ENCODE data around the gene GLRA1.
"Not testable (repeated sequence)": the region's sequence is repeated elsewhere in the genome, so short reads cannot be mapped to it uniquely, and the experiment has no call there.

The GLRA1 gene

DNA sequence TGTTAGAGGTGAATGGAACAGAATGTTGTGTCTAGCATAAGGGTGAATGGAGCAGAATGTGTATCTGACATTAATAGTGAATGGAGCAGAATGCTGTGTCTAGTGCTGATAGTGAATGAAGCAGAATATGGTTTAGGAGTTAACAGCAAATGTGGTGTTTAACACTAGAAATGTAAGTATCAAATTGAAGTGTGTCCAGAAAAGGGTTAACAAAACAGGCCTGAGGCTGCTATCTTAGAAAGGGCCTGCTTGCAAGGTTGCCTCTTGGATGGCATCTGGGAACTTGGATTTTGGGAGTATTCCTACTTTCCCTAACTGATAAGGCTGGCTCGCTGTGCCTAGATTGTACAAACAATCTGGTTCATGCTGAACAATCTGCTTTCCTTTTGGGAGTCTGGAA lies 76.8 kb downstream of the GLRA1 start:
- CTCF ChIA-PET: no interaction called here
- TF ChIP-seq SUZ12 (IDR thresholded peaks at IDR 0.05) (no peak), ELF4 (IDR thresholded peaks at IDR 0.05) (no peak), BHLHE40 (IDR thresholded peaks at IDR 0.05; ENCODE audit: borderline replicate concordance) (no peak), FOXA1 (IDR thresholded peaks at IDR 0.05) (no peak), LEF1 (IDR thresholded peaks at IDR 0.05; ENCODE audit: borderline replicate concordance) (no peak), FOXK2 (IDR thresholded peaks at IDR 0.05) (no peak), CTBP1 (IDR thresholded peaks at IDR 0.05; ENCODE audit: borderline replicate concordance) (no peak), SP1 (IDR thresholded peaks at IDR 0.05) (no peak), HDGF (IDR thresholded peaks at IDR 0.05; ENCODE audit: borderline replicate concordance) (no peak)
- DNase-seq (ENCODE audit: extremely low spot score): no peak
- POLR2A ChIA-PET: no interaction called here

DNA sequence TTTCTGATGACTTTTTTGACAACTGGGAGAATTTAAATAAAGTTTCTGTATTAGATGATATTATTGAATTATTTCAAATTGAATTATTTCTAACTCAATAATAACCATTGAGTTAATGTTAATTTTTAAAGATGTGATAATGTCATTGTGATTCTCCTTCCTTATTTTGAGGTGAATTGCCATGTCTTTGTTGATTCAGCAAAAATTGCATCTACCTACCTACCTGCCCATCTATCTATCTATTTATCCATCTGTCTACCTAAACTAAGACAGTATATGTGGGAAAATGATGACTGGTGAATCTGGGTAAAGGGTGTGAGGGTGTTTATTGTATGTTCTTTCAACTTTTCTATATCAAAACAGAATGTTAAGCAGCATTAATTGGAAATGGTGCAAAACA lies 77.9 kb downstream of the GLRA1 start:
- POLR2A ChIA-PET: no interaction called here
- no peak for TF ChIP-seq BHLHE40 (IDR thresholded peaks at IDR 0.05; ENCODE audit: borderline replicate concordance)
- TF ChIP-seq CTBP1 (IDR thresholded peaks at IDR 0.05; ENCODE audit: borderline replicate concordance): no peak
- TF ChIP-seq SUZ12 (IDR thresholded peaks at IDR 0.05): no peak
- TF ChIP-seq ARNT (IDR thresholded peaks at IDR 0.05): no peak
- no peak for TF ChIP-seq FOXM1 (IDR thresholded peaks at IDR 0.05; ENCODE audit: borderline replicate concordance)
- no peak for TF ChIP-seq LEF1 (IDR thresholded peaks at IDR 0.05; ENCODE audit: borderline replicate concordance)
- TF ChIP-seq FOXA1 (IDR thresholded peaks at IDR 0.05): no peak
- TF ChIP-seq HDGF (IDR thresholded peaks at IDR 0.05; ENCODE audit: borderline replicate concordance): no peak
- TF ChIP-seq SP1 (IDR thresholded peaks at IDR 0.05): no peak
- TF ChIP-seq FOXK2 (IDR thresholded peaks at IDR 0.05): no peak
- no peak for TF ChIP-seq ELF4 (IDR thresholded peaks at IDR 0.05)
- no peak for DNase-seq (ENCODE audit: extremely low spot score)
- CTCF ChIA-PET: no interaction called here

DNA sequence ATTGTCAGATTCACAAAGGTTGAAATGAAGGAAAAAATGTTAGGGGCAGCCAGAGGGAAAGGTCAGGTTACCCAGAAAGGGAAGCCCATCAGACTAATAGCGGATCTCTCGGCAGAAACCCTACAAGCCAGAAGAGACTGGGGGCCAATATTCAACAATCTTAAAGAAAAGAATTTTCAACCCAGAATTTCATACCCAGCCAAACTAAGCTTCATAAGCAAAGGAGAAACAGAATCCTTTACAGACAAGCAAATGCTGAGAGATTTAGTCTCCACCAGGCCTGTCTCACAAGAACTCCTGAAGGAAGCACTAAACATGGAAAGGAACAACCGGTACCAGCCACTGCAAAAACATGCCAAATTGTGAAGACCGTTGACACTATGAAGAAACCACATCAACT lies 91.8 kb downstream of the GLRA1 start:
- DNase-seq (ENCODE audit: extremely low spot score); CTCF ChIA-PET; POLR2A ChIA-PET: not testable (repeated sequence)

DNA sequence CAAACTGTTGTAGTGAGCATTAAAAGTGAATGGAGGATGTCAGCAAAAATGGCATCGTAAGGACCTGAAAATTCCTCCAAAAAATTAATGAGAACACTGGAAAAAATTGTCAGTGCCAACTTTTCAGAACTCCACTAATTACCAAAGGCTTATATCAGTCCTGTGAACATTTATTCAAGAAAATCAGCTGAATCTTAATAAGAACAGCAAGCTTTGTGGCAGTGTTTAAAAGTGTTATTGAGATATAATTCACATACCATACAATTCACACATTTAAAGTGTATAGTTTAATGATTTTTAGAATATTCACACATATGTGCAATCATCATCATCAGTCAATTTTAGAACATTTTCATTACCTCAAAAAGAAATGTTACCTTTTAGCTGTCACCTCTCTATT lies 95.3 kb downstream of the GLRA1 start:
- POLR2A ChIA-PET: no interaction called here
- no peak for DNase-seq (ENCODE audit: extremely low spot score)
- CTCF ChIA-PET: interaction anchor here (1.2 kb wide), 1 partner anchor 677 kb away, joined by 3 read pairs; no protein-coding TSS in a partner anchor
- TF ChIP-seq ARNT (IDR thresholded peaks at IDR 0.05) (no peak), FOXM1 (IDR thresholded peaks at IDR 0.05; ENCODE audit: borderline replicate concordance) (no peak), FOXA1 (IDR thresholded peaks at IDR 0.05) (no peak), SUZ12 (IDR thresholded peaks at IDR 0.05) (no peak), TARDBP (IDR thresholded peaks at IDR 0.05) (no peak), BHLHE40 (IDR thresholded peaks at IDR 0.05; ENCODE audit: borderline replicate concordance) (no peak), NFRKB (IDR thresholded peaks at IDR 0.05) (no peak), CTBP1 (IDR thresholded peaks at IDR 0.05; ENCODE audit: borderline replicate concordance) (no peak), FOXK2 (IDR thresholded peaks at IDR 0.05) (no peak), LEF1 (IDR thresholded peaks at IDR 0.05; ENCODE audit: borderline replicate concordance) (no peak), SP1 (IDR thresholded peaks at IDR 0.05) (no peak), HDGF (IDR thresholded peaks at IDR 0.05; ENCODE audit: borderline replicate concordance) (no peak), L3MBTL2 (conservative IDR thresholded peaks at IDR 0.05) (no peak), ZNF384 (IDR thresholded peaks at IDR 0.05) (no peak)

DNA sequence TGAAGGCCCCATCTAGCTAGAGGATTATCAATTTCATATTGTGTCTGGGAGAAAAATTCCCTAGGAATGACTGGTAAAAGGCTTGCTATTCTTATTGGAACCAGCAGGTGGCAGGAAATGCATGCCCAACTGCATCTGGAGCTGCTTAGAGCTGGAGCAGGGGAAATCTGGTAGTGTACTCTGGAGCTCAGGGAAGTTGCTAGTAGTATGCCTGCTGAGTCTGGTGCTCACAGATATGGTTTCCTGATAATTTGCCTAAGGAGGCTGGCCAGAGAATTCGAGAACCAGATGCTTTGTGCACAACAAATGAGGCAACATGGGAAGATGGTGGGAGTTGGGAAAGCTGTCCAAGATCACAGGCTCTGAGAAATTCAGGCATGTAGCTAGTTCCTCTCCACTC lies 99.2 kb downstream of the GLRA1 start:
- DNase-seq (ENCODE audit: extremely low spot score): peak; percentile 71
- TF ChIP-seq FOXM1 (IDR thresholded peaks at IDR 0.05; ENCODE audit: borderline replicate concordance) (no peak), ARNT (IDR thresholded peaks at IDR 0.05) (no peak), L3MBTL2 (conservative IDR thresholded peaks at IDR 0.05) (no peak), ZNF384 (IDR thresholded peaks at IDR 0.05) (no peak), NFRKB (IDR thresholded peaks at IDR 0.05) (no peak), TARDBP (IDR thresholded peaks at IDR 0.05) (no peak), HDGF (IDR thresholded peaks at IDR 0.05; ENCODE audit: borderline replicate concordance) (no peak), FOXA1 (IDR thresholded peaks at IDR 0.05) (no peak), SP1 (IDR thresholded peaks at IDR 0.05) (no peak), BHLHE40 (IDR thresholded peaks at IDR 0.05; ENCODE audit: borderline replicate concordance) (no peak)
- TF ChIP-seq, protein P1, sequence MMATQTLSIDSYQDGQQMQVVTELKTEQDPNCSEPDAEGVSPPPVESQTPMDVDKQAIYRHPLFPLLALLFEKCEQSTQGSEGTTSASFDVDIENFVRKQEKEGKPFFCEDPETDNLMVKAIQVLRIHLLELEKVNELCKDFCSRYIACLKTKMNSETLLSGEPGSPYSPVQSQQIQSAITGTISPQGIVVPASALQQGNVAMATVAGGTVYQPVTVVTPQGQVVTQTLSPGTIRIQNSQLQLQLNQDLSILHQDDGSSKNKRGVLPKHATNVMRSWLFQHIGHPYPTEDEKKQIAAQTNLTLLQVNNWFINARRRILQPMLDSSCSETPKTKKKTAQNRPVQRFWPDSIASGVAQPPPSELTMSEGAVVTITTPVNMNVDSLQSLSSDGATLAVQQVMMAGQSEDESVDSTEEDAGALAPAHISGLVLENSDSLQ (IDR thresholded peaks at IDR 0.05): no peak
- ChIA-PET POLR2A (no interaction called here), CTCF (interaction anchor here (0.6 to 2.3 kb wide), 12 partner anchors 9 to 689 kb away, joined by 3 to 37 read pairs (median 4); no protein-coding TSS in a partner anchor)

DNA sequence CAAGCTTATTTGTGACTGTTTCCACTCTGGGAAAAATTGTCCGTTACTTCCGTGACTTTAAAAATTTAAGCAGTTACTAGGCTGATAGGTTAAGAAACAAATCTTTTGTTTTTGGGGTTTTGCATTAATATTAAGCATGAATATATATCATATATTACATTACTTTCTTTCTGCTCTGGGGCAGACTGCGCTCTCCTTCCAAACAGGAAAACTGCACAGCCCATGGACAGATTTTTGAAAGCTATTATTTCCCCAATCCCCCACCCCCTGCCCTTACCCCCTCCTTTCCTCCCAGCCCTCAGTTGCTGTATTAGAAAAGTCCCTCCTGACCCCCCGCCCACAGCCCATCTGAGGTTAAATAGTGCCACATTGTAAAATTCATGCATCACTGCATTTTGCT lies 102.5 kb downstream of the GLRA1 start:
- DNase-seq (ENCODE audit: extremely low spot score): no peak
- ChIA-PET POLR2A (no interaction called here), CTCF (no interaction called here)
- TF ChIP-seq NFRKB (IDR thresholded peaks at IDR 0.05) (no peak), L3MBTL2 (conservative IDR thresholded peaks at IDR 0.05) (no peak), ARNT (IDR thresholded peaks at IDR 0.05) (no peak), TARDBP (IDR thresholded peaks at IDR 0.05) (no peak), ZNF384 (IDR thresholded peaks at IDR 0.05) (no peak), FOXA1 (IDR thresholded peaks at IDR 0.05) (no peak), FOXM1 (IDR thresholded peaks at IDR 0.05; ENCODE audit: borderline replicate concordance) (no peak), SP1 (IDR thresholded peaks at IDR 0.05) (no peak), SUZ12 (IDR thresholded peaks at IDR 0.05) (no peak), CTBP1 (IDR thresholded peaks at IDR 0.05; ENCODE audit: borderline replicate concordance) (no peak), ELF4 (IDR thresholded peaks at IDR 0.05) (no peak), LEF1 (IDR thresholded peaks at IDR 0.05; ENCODE audit: borderline replicate concordance) (no peak), HDGF (IDR thresholded peaks at IDR 0.05; ENCODE audit: borderline replicate concordance) (no peak), BHLHE40 (IDR thresholded peaks at IDR 0.05; ENCODE audit: borderline replicate concordance) (no peak), FOXK2 (IDR thresholded peaks at IDR 0.05) (no peak)
- TF ChIP-seq, protein P1 (IDR thresholded peaks at IDR 0.05): no peak

DNA sequence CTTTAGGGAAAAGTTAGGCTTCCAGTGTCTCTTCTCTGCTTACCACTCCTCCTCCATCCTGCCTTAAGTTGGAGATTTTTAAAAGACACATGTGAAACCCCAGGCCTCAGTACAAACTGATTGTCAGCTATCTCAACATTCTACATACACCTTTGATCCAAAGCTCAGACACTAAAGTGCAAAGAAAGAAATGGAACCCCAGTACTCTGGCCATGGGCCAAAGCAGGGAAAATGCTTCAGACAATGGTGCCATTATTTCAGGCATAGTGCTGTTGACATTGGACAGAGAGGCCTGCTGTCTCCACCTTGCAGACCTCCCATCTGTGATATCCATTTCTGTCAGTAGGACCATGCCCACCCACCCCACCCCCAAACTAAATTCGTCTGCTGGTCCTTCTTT lies 103.7 kb downstream of the GLRA1 start:
- DNase-seq (ENCODE audit: extremely low spot score): no peak
- CTCF ChIA-PET: no interaction called here
- POLR2A ChIA-PET: no interaction called here
- TF ChIP-seq LEF1 (IDR thresholded peaks at IDR 0.05; ENCODE audit: borderline replicate concordance) (no peak), SP1 (IDR thresholded peaks at IDR 0.05) (no peak), FOXK2 (IDR thresholded peaks at IDR 0.05) (no peak), NFRKB (IDR thresholded peaks at IDR 0.05) (no peak), SUZ12 (IDR thresholded peaks at IDR 0.05) (no peak), TARDBP (IDR thresholded peaks at IDR 0.05) (no peak), ZNF384 (IDR thresholded peaks at IDR 0.05) (no peak), ELF4 (IDR thresholded peaks at IDR 0.05) (no peak), BHLHE40 (IDR thresholded peaks at IDR 0.05; ENCODE audit: borderline replicate concordance) (no peak), L3MBTL2 (conservative IDR thresholded peaks at IDR 0.05) (no peak), FOXA1 (IDR thresholded peaks at IDR 0.05) (no peak), FOXM1 (IDR thresholded peaks at IDR 0.05; ENCODE audit: borderline replicate concordance) (no peak), CTBP1 (IDR thresholded peaks at IDR 0.05; ENCODE audit: borderline replicate concordance) (no peak), HDGF (IDR thresholded peaks at IDR 0.05; ENCODE audit: borderline replicate concordance) (no peak), ARNT (IDR thresholded peaks at IDR 0.05) (no peak)
- TF ChIP-seq, protein P1 (IDR thresholded peaks at IDR 0.05): no peak

Measured in HEK293T (cell line).